Measurements from ENCODE around the gene UBTD2.
"Not testable (repeated sequence)": the region's sequence is repeated elsewhere in the genome, so short reads cannot be mapped to it uniquely, and the experiment has no call there.

The UBTD2 gene

DNA sequence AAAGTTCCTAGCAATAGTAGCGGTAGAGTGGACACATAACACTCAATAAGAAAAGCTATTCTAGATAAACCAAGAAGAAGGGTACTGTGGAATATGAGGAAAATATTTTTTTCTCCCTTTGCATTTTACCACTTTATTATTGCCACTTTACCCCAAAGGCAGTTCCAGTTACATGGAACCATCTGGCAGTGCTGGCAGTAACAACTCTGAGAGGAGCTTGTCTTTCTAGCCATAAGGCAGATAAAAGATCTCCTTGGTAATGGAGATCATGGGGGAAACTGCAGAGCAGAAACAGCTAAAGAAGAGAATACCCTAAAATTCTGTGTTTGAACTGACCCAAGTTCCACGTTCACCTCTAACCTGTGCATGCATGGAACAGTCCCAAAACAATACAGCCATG lies 38.5 kb downstream of the UBTD2 start:
- no peak for DNase-seq

DNA sequence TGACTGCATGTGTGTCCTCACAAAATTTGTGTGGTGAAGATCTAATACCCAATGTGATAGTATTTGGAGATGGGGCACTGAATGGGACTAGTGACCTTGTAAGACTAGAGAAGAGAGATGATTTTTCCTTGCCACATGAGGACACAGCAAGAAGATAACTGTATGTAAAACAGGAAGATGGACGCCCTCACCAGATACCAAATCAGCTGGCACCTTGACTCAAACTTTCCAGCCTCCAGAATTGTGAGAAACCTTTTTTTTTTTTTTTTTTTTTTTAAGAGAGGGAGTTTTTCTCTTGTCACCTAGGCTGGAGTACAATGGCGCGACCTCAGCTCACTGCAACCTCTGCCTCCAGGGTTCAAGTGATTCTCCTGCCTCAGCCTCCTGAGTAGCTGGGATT lies 40.3 kb downstream of the UBTD2 start:
- DNase-seq: no peak

DNA sequence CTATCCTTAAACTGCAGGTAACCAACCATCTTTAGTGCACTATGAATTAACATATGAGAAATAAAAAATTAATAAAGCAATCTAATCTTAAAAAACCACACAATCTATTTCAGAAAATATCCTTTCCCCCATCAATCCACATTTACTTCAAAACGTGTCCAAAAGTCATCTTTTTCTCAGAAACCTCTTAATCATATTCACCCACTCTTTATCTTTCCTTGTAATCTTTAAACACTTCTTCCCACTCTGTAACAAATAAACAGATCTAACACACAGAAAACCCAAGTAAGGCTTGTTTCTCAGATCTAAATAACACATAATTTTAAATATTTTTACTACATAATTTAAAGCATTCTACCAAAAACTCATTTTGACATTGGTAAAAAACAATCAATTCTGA lies 45.2 kb downstream of the UBTD2 start:
- DNase-seq: no peak

DNA sequence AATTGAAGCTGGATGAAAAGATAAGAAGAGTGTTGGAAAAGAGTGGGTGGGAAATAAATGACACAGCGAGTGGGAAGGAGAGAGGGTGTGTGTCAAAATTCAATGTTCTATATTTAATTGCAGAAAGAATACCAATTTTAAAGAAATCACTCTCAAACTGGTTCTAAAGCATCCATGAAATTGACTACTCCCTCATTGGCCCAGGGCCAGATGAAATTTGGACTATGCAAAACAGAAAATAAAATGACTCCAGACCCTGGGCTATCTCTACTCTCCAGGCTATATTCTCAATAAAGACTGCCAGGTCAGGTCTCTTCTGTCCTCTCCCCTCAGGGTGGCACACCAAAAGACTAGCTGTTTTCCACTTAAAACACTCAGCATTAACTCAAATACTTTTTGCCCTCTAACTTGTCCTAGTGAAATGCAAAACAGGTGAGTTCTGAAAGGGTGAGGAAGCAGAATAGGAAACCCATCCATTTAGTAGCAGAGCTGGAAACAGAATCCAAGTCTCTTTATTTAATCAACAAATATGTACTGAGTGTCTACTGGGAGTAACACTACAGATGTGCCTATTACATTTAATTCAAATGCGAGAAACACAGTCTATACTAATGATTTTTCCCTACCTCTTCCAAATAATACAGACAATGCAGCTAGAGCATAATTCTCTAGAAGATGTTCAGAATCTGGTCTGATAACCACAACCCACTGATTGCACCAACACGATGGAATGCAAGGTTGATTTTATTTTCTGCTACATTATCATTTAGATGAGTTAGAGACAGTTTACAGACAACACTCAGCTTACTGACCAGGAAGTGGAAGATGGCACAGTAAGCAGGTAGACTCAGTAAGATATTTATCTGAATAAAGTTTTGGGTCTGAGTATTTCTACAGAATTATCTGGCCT lies 47.5 kb downstream of the UBTD2 start:
- peak; percentile 11 for DNase-seq

DNA sequence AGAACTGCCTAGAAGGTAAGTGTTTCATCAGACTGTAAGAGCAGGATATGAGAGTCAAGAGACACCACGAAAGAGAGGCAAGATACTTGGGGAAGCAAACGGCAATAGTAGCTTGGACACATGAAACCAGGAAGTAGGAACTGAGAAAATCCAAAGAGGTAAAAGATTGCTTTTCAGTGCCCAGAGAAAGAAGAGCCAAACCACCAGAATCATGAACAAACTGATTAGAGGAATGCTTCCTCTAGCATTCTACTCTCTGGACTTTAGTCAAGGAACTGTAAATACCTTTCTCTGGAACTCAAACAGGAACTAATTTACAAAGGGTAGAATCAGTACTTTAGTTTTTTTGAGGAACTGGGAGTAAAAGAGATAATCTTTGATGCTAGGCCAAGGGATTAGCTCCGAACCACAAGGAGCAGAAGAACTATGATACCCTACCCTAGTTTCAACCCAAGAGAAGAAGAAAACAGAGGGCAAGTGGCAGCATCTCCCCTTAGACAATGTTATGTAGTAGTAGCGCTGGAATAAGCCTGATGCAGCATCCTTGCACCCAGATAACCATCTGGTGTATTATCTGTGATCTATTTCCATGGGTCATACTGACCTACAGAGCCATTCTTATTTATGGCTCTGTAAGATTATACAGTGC lies 48.3 kb downstream of the UBTD2 start:
- DNase-seq: peak; percentile 5

DNA sequence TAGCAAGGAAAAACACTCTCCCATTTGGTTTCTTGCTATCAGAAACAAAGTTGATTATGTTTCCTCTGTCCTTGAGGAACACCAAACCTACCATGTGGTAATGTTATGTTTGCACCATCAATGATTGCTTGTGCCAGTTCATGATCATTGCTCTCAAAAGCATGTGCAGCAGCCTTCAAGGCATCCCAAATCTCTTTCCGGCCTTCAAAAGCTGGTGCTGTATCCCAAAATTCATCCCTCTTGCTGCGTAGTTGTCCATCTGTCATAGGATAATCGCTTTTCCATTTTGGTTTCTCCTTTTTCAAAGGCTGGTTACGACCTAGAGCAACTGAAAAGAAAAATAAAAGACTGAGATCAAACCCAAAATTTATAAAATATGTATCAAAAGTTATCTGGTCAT lies 49.5 kb downstream of the UBTD2 start:
- DNase-seq: no peak

DNA sequence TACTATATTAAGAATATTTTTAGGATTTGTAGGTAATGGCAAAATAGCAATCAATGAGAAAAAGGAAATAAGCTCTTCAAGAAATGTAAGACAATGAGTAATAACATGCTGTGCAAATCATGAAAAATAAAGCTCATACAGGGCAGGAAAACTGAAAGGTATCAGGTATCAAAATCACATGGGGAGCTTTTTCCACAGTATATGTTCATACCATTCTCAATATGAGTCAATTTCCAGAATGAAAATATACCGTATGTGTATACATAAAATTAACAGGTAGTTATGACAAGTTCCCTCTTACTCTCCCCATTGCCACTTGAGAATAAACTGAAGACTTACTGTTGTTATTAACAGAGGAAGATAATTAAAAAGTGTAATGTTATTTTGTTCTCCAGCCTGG lies 53.7 kb downstream of the UBTD2 start:
- DNase-seq: no peak

DNA sequence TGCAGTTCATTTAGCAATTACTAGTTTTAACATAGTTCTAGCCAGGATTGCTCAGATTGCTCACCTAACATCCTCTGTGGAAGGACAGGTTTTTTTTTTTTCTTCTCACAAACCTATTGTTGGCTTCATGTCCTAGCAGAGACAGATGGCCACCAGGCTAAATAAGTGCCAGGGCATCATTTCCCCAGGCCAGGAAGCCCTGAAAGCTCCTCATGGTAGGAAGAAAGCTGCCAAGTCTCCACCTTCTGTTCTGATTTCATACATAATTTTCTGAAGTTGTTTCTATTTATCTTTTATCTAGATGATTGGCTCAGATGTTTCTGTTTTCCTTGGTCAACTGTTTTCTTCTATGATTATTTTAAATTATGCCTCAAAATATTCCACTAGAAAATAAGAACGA lies 58.6 kb downstream of the UBTD2 start:
- DNase-seq: no peak

DNA sequence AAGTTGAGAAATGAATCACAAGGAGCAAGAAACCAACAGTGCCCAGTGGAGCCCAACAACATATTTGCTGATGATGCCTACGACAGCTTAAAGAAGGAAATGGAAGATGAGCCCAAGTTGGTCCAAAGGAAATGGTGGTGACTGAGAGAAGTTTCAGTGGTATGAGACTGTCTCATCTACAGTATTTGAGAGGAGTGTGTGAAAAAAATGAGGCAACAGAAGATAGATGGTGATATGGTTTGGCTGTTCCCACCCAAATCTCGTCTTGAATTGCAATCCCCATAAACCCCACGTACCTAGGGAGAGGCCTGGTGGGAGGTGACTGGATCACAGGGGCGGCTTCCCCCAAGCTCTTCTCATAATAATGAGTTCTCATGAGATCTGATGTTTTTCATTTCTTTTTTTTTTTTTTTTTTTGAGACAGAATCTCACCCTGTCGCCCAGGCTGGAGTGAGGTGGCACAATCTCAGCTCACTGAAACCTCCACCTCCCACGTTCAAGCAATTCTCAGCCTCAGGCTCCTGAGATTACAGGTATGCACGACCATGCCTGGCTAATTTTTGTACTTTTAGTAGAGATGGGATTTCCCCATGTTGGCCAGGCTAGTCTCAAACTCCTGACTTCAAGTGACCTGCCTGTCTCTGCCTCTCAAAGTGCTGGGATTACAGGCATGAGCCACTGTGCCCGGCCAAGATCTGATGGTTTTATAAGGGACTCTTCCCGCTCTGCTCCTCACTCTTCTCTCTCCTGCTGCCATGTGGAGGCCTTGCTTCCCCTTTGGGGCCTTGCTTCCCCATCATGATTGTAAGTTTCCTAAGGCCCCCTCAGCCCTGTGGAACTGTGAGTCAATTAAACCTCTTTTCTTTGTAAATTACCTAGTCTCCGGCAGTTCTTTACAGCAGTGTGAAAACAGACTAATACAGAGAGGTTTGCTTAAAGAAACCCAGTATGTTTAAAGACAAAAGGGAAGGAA lies 59.4 kb downstream of the UBTD2 start:
- no peak for DNase-seq

DNA sequence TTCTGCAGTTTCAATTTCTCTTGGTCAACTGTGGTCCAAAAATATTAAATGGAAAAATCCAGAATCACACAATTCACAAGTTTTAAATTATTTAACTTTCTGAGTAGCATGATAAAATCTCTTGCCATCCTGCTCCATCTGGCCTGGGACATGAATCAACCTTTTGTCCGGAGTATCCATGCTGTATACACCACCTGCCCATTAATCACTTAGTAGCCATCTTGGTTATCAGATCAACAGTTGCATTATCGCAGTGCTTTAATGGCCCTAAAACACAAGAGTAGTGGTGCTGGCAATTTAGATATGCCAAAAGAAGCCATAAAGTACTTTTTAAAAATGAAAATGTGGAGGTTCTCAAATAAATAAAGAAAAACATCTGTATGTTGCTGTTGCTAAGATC lies 64.3 kb downstream of the UBTD2 start:
- DNase-seq: no peak

DNA sequence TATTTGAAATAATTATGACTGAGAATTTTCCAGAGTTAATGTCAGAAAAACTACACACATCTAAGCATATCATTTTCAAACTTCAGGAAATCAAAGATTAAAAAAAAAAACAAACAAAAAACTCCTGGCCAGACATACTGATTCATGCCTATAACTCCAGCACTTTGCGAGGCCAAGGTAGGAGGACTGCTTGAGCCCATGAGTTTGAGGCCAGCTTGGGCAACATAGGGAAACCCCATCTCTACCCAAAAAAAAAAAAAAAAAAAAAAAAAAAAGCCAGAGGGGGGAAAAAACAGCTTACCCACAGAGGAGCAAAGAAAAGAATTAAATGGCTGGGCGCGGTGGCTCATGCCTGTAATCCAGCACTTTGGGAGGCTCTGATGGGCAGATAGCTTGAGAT lies 67.2 kb downstream of the UBTD2 start:
- no peak for DNase-seq

DNA sequence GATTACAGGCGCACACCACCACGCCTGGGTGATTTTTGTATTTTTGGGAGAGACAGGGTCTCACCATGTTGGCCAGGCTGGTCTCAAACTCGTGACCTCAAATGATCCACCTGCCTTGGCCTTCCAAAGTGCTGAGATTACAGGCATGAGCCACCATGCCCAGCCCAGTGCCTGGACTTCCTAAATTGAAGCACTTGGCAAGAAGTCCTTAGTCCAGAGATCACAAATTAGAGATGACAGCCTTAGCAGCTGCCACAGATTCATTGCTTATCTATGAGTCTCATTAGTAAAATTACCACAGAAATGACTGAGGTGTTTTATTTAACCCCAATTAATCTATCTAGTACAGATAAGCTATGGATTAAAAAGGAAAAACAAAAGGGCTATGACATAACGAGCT lies 70.4 kb downstream of the UBTD2 start:
- DNase-seq: no peak

DNA sequence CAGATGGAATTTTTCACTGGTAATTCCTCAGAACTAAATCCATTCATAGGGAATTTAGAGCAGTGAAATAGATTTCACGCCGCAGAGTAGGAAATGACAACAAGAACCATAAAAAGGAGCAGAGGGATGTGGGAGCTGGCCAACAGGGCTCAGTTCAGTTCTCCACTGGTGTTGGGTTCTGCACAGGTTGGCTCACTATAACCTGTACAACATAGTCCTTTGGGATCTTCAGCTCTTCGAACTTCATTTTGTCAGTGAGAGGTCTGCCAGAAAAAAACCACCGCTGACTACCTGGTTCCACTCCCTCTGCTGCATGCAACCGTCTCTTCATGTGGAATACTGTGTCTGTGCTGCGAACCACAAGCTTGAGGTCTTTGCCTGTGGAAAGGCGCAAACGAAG lies 71.9 kb downstream of the UBTD2 start:
- DNase-seq: no peak

DNA sequence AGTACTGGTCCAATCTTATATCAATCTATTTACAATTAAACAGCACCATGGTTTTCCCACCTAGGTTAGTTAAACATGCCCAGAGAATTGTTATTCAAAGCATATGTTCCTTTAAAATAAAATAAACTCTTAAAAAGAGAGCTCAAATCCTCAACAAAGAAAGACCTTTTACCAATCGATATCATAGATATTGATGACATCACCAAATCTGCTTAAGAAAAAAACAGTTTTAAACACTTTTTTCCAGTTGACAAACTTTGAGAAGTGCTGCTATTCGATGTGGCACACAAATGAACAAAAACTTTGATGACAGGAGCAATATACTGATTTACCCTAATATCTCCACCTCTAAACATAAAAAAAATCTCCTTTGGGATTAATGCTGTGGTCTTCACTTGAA lies 73.8 kb downstream of the UBTD2 start:
- DNase-seq: no peak

DNA sequence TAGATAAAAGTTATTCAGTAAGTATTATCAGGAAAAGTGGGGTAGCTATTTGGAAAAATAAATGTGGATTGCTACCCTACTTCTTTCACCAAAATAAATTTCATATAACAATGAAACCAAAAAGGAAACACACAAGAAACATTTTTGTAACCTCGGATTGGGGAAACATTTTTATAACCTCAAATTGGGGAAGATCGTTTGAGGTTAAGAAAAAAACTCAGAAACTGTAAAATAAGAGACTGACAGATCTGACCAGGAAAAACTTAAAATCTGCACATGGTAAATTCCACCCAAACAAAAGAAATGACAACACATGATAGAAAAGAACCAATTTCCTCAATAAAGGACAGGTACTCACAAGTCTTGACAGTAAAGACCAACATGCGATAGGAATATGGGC lies 76.1 kb downstream of the UBTD2 start:
- DNase-seq: no peak

DNA sequence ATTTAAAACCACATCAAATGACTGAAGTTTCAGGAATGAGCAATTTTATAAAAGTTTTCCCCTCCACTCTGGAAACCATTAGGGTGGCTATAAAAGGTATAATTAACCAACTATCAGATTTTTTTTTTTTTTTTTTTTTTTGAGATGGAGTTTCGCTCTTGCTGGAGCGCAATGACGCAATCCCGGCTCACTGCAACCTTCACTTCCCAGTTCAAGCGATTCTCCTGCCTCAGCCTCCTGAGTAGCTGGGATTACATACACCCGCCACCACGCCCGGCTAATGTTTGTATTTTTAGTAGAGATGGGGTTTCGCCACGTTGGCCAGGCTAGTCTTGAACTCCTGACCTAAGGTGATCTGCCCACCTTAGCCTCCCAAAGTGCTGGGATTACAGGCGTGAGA lies 77.6 kb downstream of the UBTD2 start:
- not testable (repeated sequence) for DNase-seq

DNA sequence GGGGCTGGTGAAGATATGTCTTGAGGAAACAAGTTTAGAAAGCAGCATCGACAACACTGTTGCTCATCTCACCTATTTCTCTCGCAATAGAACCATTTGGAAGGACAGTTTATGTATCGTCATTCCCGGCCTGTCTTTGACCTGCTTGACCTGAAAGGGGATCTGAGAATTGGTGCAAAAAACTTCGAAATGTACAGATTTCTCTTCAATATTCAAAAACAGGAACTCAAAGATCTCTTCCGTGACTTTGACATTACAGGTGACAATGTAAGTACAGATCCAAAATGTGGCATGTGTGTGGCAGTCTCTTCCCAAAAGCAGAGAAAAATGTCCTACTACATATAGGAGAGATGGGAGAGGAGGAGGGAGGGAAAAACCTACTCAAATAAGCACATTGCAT lies 83.1 kb downstream of the UBTD2 start:
- DNase-seq: no peak

DNA sequence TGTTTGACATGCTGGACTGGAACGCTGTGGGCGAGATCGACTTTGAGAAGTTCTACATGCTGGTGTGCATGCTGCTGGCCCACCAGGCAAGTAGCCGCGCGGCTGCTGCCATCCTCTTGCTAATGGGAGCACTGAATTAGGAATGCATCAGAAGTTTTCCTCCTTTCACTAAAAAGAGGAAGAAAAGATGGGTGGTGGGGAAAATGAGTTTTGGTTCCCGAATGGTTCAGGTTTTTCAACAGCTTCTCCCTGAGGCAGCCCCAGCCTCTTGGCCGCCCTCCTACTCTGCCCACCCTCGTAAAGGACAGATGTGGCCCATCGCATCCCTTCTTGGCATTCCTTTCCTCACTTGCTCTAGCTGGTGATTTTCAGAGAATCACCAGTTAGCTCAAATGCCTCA lies 84.1 kb downstream of the UBTD2 start:
- DNase-seq: no peak

DNA sequence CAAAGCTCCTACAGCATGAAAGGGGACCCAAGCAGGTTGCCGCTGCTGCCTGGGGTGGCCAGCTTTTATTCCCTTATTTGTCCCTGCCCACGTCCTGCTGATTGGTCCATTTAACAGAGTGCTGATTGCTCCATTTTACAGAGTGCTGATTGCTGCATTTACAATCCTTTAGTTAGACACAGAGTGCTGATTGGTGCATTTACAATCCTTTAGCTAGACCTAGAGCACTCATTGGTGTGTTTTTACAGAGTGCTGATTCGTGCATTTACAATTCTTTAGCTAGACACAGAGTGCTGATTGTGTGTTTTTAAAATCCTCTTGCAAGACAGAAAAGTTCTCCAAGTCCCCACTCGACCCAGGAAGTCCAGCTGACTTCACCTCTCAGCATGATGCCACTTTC lies 85.8 kb downstream of the UBTD2 start:
- not testable (repeated sequence) for DNase-seq

DNA sequence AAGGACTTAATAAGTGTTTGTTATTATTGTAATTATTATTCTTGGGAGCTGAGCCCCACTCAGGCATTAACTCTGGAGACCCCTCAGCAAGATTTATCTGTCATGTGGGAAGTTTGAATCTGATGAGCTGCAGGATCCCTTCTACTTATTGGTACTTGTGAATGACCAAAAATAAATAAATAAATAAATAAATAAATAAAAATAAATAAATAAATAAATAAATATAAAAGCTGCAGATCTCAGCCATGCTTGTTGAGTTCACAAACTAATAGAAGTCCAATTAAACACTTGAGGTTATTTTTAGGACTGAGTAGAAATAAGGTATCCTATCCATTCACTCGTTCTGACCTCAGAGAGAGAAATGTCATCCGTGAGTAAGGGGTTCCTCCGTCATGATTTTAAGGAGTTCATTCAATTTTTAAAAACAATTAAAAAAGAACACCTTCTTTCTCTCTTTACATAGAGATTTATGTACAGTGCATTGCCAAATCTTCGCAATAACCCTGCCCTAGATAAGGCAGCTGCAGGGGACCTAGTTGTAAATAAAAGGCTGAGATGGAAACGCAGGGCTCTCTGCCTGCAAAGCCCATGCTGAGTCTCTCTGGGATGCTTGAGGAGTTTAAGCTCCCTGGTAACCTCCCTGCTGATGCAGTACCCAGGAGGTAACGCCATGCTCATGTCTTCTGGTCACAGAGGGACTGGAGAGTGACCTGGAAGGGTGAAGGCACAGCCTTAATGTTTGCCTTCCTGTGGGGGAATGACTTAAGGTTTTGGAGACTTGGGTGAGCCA lies 88.4 kb downstream of the UBTD2 start:
- no peak for DNase-seq

DNA sequence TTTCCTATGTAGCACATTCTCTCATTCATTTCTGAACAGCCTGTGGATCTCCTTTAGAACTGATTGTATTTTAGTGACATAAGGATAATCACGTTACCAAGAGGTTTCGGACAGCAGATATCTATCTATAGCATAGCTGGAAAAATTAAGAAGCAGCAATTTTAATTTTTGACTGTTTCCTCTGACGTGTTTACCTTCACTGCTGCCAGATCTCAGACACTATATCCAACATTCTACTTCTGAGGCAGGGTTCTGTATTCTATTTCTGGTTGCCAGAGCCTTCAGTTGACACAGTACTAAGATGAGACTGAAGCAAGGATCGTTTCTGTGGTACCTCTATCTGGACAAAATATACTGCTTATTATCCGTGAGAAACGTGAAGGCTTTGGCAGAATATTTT lies 89.7 kb downstream of the UBTD2 start, which contains the start of gene EFCAB9:
Gene EFCAB9 (plus strand): TSS at position 301 of the 400 bp plus-strand sequence. CDS start 1 bp downstream, at position 302.
- no peak for DNase-seq

DNA sequence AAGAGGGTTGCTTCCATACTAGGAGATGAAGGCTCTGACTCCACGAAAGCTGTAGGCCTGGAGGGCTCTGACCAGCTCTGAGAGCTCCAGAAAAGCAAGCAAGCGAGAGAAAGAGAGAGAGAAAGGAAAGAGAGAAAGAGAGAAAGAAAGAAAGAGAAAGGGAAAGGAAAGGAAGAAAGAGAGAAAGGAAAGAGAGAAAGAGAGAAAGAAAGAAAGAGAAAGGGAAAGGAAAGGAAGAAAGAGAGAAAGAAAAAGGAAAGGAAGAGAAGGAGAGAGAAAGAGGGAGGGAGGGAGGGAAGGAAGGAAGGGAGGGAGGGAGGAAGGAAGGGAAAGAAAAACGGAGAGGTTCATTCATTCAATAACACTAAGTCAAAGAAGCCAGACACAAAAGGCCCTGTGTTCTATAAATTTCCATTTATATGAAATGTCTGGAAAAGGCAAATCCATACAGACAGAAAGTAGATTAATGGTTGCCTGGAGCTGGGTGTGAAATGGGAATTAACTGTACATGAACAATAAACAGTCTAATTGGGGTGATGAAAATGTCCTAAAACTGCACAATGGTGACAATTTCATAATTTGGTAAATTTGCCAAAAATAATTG lies 93.8 kb downstream of the UBTD2 start:
- DNase-seq: no peak

All from fibroblast of skin of right biceps (primary cell).